SK-N-MC (cell line): ENCODE measurements around the gene SCAANT1.

Experiments used
- EZH2 ChIP-seq: fragments of 200-600 bp; sonication (generic); IDR thresholded peaks from one replicate; pipeline ENCODE4 v1.6.1; 2017; ENCODE audit warnings: antibody characterized with exemption
- FOXP2 ChIP-seq: optimal IDR thresholded peaks from 2 replicates; pipeline ENCODE3; 2011; ENCODE audit warnings: mild to moderate bottlenecking, moderate library complexity; ENCODE audit not compliant: insufficient read depth; ENCODE audit errors: extremely low read length, control extremely low read depth

- TF ChIP-seq EZH2 (no peak), FOXP2 (no peak)
Observed at GRCh38 chr3:63864008-63864964, 47.9 kb downstream of the SCAANT1 start.
